ENCODE results near the gene FAF1. TPM values are rescaled to one million over a fixed set of nuclear protein-coding genes. Genes with fewer than 3 reads are reported as not detected.
"Not testable (repeated sequence)": the region's sequence is repeated elsewhere in the genome, so short reads cannot be mapped to it uniquely, and the experiment has no call there.

The FAF1 gene
- total RNA-seq: 10 to 100 TPM; 71.2 to 76.8 TPM
- long read RNA-seq, full-length matches to known transcripts: 4 of 16 reads
- long read RNA-seq, partial matches to known transcripts: 10 of 16 reads
- long read RNA-seq, other reads (novel, unspliced or antisense): 2 of 16 reads

DNA sequence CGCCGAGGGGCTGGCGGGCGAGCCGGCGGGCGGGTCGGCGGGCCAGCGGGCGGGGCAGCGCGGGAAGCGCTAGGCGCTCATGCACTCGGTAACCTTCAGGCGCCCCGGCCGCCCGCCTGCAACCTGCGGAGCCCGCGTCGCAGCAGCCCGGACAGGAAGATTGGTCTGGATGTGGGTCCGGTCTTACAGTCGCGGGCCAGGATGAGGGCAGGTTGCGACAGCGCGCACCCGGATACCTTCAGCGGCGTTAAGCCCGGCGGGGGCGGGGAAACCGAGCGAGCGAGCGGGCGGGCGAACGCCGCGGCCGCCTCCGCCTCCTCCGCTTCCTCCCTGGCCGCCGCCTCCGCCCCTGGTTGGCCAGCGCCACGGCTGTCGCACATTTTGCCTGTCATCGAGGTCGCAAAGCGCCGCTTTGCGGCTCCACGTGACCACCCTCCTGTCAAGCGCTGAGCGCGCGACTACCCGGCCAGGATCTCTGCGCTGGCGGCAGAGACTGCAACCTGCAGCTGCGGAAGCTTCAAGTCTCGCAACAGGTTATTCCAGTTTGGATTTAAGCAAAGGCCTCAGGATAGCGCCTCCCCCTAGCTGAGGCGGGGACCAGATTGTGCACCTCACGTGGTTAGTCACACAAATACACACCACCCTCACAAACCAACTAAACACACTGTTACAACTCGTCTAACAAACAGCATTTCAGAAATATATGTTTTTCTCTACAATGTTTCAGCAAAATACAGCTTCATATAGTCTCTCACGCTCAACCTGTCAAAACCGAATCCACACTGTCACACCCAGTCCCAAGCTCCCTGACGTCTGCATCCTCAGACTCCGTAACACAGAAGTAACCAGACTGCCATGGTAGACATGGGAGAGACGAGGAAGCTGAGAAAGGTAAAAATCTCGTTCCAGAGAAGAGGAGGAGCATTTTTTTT lies at the start of gene FAF1:
Gene FAF1 (minus strand): TSS at position 355 of the 932 bp plus-strand sequence. CDS start 456 bp downstream, outside the sequence.
- intact Hi-C loops (cut with DNase I): no loop called here
- DNase-seq (peak; percentile 97), ATAC-seq (peak; percentile 97 to 99)

GRCh38 chr1:51009381-51009780 lies 49.3 kb upstream of the FAF1 start:
- intact Hi-C loops (cut with DNase I): no loop called here
- no peak for DNase-seq
- no peak for ATAC-seq

- ATAC-seq; intact Hi-C loops (cut with DNase I); DNase-seq: not testable (repeated sequence)
Observed at GRCh38 chr1:51005549-51005948, 45.5 kb upstream of the FAF1 start.

- no peak for ATAC-seq
- intact Hi-C loops (cut with DNase I): no loop called here
- DNase-seq: no peak
Observed at GRCh38 chr1:51002516-51002915, 42.4 kb upstream of the FAF1 start.

DNA sequence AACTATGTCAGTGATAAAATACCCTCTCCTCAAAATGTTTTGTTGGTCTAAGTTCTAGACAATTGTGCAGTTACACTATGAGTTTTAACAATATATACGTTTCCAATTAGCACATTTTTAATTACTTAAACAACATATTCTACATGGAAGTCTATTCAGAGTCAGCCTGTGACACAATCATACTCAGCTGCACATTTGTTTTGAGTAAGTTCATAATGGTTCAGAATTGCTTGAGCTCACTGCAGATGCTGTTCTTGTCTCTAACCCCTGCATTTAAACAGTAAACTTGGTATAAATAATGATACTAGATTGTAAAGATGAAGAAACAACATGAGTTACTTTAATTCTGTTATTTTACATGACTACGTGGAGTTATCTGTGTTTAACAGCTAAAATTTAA lies 40.6 kb upstream of the FAF1 start:
- no peak for ATAC-seq
- DNase-seq: no peak
- intact Hi-C loops (cut with DNase I): no loop called here

- intact Hi-C loops (cut with DNase I): no loop called here
- ATAC-seq: no peak
- DNase-seq: no peak
Observed at GRCh38 chr1:51000160-51000559, 40.1 kb upstream of the FAF1 start.

- ATAC-seq; intact Hi-C loops (cut with DNase I); DNase-seq: not testable (repeated sequence)
Observed at GRCh38 chr1:50999375-50999774, 39.3 kb upstream of the FAF1 start.

- peak in 1 of 2 donors; percentile 63 for ATAC-seq
- intact Hi-C loops (cut with DNase I): no loop called here
Observed at GRCh38 chr1:50996083-50996482, 36.0 kb upstream of the FAF1 start.

GRCh38 chr1:50995651-50996050 lies 35.6 kb upstream of the FAF1 start:
- intact Hi-C loops (cut with DNase I): no loop called here
- DNase-seq (no peak), ATAC-seq (no peak)

More at GRCh38 chr1:50996083-50996482, 36.0 kb upstream of the FAF1 start:
- no peak for DNase-seq

DNA sequence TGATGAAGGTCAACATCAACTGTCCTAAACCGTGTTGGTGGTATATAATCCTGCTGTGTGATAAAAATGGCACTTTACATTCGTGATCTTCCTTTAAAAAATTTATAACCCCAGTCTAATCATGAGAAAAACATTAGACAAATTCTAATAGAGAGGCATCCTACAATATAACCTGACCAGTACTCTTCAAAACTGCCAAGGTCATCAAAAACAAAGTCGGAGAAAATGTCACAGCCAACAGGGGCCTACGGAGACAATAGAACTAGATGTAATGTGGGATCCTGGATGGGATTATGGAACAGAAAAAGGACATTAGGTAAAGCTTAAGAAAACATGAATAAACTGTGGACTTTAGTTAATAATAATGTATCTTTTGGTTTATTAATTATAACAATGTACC lies 34.9 kb upstream of the FAF1 start:
- DNase-seq (no peak), ATAC-seq (no peak)
- intact Hi-C loops (cut with DNase I): no loop called here

GRCh38 chr1:50993645-50994044 lies 33.6 kb upstream of the FAF1 start:
- ATAC-seq (no peak), DNase-seq (no peak)
- intact Hi-C loops (cut with DNase I): no loop called here

DNA sequence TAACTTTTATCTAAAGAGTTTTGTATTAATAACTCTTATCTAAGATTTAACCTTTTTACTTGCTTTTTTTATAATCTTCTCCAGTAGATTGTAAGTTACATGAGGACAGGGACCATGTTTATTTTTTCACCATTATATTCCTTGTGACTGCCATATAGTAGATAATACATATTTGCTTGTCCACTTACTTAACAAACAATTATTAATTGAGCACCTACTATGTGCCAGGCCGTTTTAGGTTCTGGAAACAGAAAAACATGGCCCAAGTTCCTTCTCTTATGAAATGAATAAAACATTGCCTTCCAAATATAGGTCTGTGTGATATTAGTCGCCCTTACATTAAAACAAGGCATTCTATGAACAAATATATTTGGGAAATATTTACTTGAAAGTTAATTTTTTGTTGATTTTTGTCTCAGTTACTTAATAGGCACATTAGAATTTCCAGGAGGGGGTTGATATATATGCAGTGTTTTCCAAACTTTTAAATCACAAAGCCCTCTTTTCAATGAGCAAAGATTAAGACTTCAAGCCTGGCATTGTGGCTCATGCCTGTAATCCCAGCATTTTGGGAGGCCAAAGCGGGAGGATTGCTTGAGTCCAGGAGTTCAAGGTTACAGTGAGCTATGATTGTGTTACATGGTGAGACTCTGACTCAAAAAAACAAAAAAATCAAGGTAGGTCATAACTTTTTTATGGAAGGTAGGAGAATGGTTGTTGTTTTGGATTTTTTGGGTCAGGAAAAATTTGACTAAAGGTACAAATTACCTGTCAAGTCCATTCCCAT lies 32.7 kb upstream of the FAF1 start:
- intact Hi-C loops (cut with DNase I): no loop called here
- DNase-seq: no peak
- no peak for ATAC-seq

- DNase-seq (no peak), ATAC-seq (no peak)
- intact Hi-C loops (cut with DNase I): no loop called here
Observed at GRCh38 chr1:50989694-50990093, 29.6 kb upstream of the FAF1 start.

- DNase-seq (no peak), ATAC-seq (no peak)
- intact Hi-C loops (cut with DNase I): no loop called here
Observed at GRCh38 chr1:50986653-50987052, 26.6 kb upstream of the FAF1 start.

DNA sequence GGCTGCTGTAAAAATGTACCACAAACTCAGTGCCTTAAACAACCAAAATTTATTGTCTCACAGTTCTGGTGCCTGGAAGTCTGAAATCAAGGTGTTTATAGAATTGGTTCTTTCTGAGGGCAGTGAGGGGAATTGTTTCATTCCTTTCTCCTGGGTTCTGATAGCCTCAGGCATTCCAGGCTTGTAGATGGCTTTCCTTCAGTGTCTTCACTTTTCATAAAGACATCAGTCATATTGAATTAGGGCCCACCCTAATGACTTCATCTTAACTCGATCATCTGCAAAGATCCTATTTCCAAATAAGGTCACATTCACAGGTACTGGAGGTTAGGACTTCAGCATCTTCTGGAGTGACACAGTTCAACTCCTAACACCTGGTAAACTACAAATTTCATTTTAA lies 25.0 kb upstream of the FAF1 start:
- DNase-seq (no peak), ATAC-seq (no peak)
- intact Hi-C loops (cut with DNase I): no loop called here

DNA sequence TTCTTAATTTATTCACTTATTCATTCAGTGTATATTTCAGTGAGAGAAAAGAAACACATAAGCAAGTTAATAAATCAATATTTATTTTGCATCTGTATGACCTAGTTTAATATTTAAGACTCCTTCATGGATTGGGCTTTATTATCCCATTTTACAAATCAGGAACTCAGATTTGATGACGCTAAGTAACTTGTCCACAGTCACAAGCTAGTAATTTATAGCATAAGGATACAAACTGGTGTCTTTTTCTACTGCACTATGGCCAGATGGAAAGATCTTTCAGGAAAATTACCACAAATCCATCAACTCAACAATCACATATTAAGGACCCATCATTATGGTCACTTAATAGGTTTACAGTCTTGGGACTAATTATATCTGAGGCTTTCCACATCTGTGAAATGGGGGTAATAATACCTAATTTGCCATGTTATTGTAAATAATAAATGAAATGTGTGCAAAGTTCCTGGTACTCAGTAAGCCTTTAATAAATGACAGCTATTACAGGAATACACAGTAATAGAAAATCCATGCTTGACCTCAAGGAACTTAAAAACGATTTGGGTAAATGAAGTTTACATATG lies 23.2 kb upstream of the FAF1 start:
- ATAC-seq: no peak
- intact Hi-C loops (cut with DNase I): no loop called here
- no peak for DNase-seq

GRCh38 chr1:50982611-50983010 lies 22.5 kb upstream of the FAF1 start:
- DNase-seq (no peak), ATAC-seq (no peak)
- intact Hi-C loops (cut with DNase I): no loop called here

DNA sequence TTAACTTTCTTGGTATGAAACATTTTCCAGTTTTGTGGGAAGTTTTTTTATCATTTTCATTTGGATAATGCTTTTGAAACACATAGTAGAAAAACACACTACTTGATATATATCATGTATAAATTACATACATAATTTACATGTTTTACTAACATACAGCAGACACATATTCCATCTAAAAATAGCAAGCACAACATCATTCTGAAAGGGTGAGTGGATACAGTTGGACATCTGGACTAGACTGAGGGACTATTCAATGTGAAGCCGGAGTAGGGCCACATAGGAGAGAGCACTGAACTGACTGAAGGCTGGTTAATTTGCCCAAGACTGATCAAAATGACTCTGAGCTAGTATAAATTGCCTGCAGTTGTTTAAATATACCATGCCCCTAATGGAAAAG lies 21.7 kb upstream of the FAF1 start:
- intact Hi-C loops (cut with DNase I): no loop called here
- ATAC-seq: no peak
- no peak for DNase-seq

GRCh38 chr1:50980505-50980904 lies 20.4 kb upstream of the FAF1 start:
- no peak for DNase-seq
- intact Hi-C loops (cut with DNase I): no loop called here
- ATAC-seq: no peak

- ATAC-seq (no peak), DNase-seq (no peak)
- intact Hi-C loops (cut with DNase I): no loop called here
Observed at GRCh38 chr1:50979937-50980336, 19.9 kb upstream of the FAF1 start.

Data from left cardiac atrium (tissue), 4 donors.